Uterus (tissue), 2 donors: ENCODE measurements around the gene PDE4B.

ENCODE experiments used
- CTCF ChIP-seq, 4 experiments: fragments of 200-600 bp in 2 of 4; fragments of 450-650 bp in 2 of 4; sonication (generic) in 2 of 4; IDR thresholded peaks; one replicate each; pipeline ENCODE4 v1.5.1; 2016 to 2019; ENCODE audit warnings: antibody characterized with exemption in 4 of 4, mild to moderate bottlenecking in 2 of 4, moderate library complexity in 1 of 4
- POLR2A ChIP-seq, 2 donors: fragments of 450-650 bp; IDR thresholded peaks; one replicate each; pipeline ENCODE4 v1.6.1; 2016; ENCODE audit warnings: antibody characterized with exemption in 2 of 2, mild to moderate bottlenecking in 1 of 2, moderate library complexity in 1 of 2

- TF ChIP-seq CTCF (IDR thresholded peaks at IDR 0.05) (no peak), POLR2A (IDR thresholded peaks at IDR 0.05) (no peak)
These were observed 347.4 kb downstream of the PDE4B start for GRCh38 chr1:66140072-66140471.
